Subcutaneous adipose tissue (tissue), 4 donors: ENCODE results near the gene SLC4A4. TPM values are rescaled to one million over a fixed set of nuclear protein-coding genes. Genes with fewer than 3 reads are reported as not detected.

ENCODE experiments used
- total RNA-seq, 4 donors: library from RNA; depleted of rRNA; stranded (reverse); fragments of >200 nt; gene quantifications; one replicate each; pipeline ENCODE4 v1.1.0, GENCODE V29; 2016
- TF ChIP-seq, protein P1 (sequence below): fragments of 450-650 bp; IDR thresholded peaks from one replicate; pipeline ENCODE4 v1.5.1; 2016; ENCODE audit warnings: low read depth, mild to moderate bottlenecking, control low read depth, antibody characterized with exemption, moderate library complexity

The SLC4A4 gene
- total RNA-seq, 4 donors from 2014 or later = 0.68 to 18.6 (median 5.0) TPM

DNA sequence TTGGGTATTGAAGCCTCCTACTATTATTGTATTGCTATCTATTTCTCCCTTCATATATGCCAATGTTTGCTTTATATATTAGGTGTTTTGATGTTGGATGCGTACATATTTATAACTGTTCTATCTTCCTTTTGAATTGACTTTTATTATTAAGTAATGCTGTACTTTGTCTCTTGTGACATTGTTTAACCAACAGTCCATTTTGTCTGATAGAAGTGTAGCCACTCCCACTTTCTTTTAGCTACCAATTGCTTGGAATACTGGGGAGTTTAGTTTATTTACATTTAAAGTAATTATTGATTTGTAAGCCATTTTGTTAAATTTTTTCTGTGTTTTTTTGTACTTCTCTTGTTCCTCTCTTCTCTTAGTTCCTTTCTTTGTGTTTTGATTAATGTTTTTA, 249.2 kb downstream of the SLC4A4 start:
- TF ChIP-seq, protein P1, sequence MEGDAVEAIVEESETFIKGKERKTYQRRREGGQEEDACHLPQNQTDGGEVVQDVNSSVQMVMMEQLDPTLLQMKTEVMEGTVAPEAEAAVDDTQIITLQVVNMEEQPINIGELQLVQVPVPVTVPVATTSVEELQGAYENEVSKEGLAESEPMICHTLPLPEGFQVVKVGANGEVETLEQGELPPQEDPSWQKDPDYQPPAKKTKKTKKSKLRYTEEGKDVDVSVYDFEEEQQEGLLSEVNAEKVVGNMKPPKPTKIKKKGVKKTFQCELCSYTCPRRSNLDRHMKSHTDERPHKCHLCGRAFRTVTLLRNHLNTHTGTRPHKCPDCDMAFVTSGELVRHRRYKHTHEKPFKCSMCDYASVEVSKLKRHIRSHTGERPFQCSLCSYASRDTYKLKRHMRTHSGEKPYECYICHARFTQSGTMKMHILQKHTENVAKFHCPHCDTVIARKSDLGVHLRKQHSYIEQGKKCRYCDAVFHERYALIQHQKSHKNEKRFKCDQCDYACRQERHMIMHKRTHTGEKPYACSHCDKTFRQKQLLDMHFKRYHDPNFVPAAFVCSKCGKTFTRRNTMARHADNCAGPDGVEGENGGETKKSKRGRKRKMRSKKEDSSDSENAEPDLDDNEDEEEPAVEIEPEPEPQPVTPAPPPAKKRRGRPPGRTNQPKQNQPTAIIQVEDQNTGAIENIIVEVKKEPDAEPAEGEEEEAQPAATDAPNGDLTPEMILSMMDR = no peak

DNA sequence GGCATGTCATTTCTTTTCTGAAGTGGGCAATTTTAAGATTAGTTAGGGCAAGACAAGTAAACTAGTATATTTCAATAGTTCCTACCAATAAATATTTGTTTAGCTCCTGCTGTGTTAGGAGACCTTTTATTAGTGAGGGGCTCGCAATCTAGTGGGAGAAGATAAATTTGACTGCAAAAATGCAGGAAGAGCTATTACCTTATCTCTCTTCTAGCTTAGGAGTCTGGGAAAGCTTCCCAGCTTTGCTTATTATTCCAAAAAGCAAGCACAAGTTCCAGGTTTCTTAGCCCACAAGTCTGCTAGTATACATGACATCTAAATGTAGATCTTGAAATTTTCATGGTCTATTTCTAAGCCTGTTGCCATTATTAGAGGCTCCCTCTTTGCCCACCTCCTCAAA, 254.0 kb downstream of the SLC4A4 start:
- TF ChIP-seq, protein P1 = no peak

DNA sequence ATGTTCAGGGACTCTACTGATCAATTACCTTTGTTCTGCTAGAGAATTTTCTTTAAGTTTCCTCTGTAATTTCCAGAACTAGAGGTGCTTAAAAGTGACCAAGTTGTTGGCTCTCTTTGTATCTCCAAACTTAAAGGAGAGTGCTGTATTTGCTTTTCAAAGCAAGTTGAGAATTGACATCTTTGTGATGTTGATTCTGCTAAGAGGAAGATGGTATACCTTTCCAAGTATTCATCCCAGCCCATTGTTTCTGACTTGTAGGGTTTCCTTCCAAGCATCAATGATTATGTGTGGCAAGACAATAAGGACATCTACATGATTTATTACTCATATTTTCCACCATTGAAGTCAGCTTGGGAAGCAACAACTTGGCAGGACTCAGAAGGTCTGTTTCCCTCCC, 254.5 kb downstream of the SLC4A4 start:
- TF ChIP-seq, protein P1 = no peak

DNA sequence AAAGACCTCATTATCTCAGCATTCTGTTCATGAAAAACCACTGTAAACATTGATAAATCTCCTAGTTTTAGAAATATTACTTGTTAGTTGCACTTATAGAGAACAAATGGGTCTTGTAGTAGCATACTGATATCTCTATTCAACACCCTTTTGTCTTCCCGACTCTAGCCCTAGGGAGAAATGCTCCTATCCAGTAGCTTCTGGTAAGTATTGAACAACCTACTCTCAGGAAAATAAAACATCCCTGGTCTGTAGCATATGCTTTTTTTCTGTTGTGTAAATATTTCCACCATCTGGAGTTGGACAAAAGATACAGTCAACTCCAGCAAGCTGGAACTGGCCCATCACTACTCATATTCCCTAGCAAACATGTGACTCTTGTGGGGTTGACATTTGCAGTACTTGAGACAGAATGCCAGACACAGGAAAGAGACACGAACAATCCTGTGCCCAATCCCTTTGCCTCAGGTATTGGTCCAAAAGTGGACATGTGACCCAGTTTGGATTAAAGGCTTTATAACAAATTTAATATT, 256.8 kb downstream of the SLC4A4 start:
- TF ChIP-seq, protein P1 = no peak

DNA sequence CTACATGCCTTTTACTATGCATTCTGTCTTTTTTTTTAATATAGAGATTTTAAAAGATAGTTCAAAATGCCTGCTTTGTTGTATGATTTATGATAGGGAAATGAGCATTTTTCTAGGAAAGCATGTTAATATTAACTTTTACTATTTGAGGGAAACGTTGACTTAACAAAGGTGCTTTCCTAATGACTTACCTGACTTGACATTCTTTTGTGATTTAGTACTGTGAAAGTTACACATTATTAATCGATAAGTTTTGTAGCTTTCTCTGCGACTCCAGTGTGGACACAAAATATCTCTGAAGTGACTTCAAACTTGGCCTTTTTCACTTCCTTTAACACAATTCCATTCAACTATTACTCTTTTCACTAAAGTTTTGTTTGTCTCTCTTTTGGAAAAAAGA, 260.8 kb downstream of the SLC4A4 start:
- TF ChIP-seq, protein P1 = no peak

DNA sequence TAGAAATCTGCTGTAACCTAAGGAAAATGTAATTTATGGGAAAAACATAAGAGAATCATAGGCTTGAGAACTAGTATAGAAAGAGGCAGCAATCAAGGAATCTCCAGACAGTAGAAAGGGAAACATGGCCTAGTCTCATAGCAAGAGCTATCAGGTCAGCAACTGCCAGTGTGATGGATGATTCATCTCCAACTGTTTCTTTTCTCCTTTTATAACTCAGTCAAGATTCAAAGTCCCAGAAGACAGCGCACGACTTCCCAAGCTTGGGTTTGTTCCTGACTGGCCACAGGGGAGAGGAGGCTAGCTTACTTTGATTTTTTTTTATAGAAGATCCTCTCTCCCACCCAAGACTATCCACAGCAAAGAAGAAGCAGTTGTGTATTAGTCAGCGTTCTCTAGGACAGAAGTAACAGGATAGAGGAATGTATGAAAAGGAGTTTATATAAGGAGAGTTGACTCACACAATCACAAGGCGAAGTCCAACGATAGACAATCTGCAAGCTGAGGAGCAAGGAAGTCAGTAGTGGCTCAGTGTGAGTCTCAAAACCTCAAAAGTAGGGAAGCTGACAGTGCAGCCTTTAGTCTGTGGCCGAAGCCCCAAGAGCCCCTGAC, 263.6 kb downstream of the SLC4A4 start:
- TF ChIP-seq, protein P1 = no peak

DNA sequence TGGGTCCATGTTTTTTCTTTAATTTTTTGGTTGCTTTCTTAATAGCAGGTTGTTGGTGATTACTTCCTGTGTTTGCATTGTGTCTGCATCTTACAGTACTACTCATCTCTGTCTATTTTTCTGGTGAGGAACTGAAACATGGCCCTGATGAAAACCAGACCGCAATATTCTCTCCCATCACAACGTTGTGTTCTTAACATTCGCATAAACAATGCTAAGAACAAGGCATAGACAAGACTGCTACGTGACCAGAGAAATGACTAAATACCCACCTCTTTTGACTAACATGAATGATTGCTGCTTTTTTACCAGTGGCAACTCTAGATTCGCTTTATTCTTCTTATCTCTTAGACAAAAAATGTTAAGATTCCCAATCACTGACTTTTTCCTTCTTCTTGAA, 266.0 kb downstream of the SLC4A4 start:
- TF ChIP-seq, protein P1 = no peak
